Liver (tissue), 3 donors: ENCODE results near the gene KLF18.

Experiments
- HNF4G ChIP-seq: IDR thresholded peaks from 2 replicates; pipeline ENCODE4 v1.6.1; 2016; ENCODE audit warnings: antibody characterized with exemption
- RAD21 ChIP-seq, 2 donors: IDR thresholded peaks; 2 replicates each; pipeline ENCODE4 v1.6.1; 2016; ENCODE audit warnings: antibody characterized with exemption in 2 of 2, mild to moderate bottlenecking in 2 of 2
- TF ChIP-seq, protein P1 (sequence below): fragments of 150-350 bp; IDR thresholded peaks from 2 replicates; pipeline ENCODE4 v1.5.1; 2017; ENCODE audit warnings: improper control_type of control experiment, low read depth, low read length; ENCODE audit not compliant: missing input control
- TF ChIP-seq, protein P2 (sequence below): IDR thresholded peaks from 2 replicates; pipeline ENCODE4 v1.6.1; 2016; ENCODE audit warnings: antibody characterized with exemption, mild to moderate bottlenecking
- donor health status: healthy.
- donor health status: healthy.

DNA sequence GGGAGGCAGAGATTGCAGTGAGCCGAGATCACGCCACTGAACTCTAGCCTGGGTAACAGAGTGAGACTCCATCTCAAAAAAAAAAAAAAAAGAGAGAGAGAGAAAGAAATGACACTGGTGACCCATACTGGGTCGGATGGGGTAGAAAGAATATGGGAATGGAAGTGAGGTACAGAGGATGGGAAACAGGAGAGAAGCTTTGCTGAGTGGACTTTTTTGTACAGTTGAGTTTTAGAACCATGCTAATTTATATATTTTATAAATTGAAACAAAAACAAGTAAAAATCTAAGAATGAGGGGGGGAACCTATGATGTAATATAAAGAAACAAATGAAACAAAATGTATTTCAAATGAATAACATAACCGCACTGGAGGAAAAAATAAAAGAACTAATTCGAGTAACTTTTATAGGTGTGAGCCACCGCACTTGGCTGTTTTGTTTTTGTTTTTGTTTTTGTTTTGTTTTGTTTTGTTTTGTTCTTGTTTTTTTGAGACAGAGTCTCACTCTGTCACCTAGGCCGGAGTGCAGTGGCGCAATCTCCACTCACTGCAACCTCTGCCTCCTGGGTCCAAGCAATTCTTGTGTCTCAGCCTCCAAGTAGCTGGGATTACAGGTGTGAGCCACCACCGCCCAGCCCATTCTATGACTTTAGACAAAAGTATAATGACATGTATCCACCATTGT lies 41.1 kb downstream of the KLF18 start:
- TF ChIP-seq RAD21 (IDR thresholded peaks at IDR 0.05) (no peak), HNF4G (no peak)
- TF ChIP-seq, protein P1, sequence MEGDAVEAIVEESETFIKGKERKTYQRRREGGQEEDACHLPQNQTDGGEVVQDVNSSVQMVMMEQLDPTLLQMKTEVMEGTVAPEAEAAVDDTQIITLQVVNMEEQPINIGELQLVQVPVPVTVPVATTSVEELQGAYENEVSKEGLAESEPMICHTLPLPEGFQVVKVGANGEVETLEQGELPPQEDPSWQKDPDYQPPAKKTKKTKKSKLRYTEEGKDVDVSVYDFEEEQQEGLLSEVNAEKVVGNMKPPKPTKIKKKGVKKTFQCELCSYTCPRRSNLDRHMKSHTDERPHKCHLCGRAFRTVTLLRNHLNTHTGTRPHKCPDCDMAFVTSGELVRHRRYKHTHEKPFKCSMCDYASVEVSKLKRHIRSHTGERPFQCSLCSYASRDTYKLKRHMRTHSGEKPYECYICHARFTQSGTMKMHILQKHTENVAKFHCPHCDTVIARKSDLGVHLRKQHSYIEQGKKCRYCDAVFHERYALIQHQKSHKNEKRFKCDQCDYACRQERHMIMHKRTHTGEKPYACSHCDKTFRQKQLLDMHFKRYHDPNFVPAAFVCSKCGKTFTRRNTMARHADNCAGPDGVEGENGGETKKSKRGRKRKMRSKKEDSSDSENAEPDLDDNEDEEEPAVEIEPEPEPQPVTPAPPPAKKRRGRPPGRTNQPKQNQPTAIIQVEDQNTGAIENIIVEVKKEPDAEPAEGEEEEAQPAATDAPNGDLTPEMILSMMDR = no peak
- TF ChIP-seq, protein P2, sequence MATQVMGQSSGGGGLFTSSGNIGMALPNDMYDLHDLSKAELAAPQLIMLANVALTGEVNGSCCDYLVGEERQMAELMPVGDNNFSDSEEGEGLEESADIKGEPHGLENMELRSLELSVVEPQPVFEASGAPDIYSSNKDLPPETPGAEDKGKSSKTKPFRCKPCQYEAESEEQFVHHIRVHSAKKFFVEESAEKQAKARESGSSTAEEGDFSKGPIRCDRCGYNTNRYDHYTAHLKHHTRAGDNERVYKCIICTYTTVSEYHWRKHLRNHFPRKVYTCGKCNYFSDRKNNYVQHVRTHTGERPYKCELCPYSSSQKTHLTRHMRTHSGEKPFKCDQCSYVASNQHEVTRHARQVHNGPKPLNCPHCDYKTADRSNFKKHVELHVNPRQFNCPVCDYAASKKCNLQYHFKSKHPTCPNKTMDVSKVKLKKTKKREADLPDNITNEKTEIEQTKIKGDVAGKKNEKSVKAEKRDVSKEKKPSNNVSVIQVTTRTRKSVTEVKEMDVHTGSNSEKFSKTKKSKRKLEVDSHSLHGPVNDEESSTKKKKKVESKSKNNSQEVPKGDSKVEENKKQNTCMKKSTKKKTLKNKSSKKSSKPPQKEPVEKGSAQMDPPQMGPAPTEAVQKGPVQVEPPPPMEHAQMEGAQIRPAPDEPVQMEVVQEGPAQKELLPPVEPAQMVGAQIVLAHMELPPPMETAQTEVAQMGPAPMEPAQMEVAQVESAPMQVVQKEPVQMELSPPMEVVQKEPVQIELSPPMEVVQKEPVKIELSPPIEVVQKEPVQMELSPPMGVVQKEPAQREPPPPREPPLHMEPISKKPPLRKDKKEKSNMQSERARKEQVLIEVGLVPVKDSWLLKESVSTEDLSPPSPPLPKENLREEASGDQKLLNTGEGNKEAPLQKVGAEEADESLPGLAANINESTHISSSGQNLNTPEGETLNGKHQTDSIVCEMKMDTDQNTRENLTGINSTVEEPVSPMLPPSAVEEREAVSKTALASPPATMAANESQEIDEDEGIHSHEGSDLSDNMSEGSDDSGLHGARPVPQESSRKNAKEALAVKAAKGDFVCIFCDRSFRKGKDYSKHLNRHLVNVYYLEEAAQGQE = no peak
